NCI-H526 treated with DMSO at 0.1 percent for 48 hours (cell line): Measurements from ENCODE around the gene C15orf61.

Experiments used
- DNase-seq: peaks from one replicate; lab custom pipeline; 2025; lab: John Stamatoyannopoulos, UW

Gene C15orf61

DNA sequence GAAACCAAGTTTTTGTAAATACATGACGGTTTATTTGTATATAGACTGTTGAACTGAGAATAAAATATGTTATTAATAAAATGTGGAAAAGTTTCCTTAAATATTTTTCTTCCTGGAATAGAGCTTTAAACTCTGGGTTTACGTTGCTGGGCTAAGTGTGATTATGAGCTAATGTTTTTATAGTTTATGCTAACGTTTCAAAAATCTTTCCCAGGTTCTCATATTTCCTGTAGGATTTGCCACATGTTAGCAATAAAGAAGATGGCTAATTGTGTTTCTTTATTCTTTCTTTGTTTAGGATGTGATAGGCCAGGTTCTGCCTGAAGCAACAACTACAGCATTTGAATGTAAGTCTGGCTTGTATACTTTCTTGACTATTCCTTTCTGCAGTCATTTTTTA lies 28.8 kb downstream of the C15orf61 start:
- no peak for DNase-seq

DNA sequence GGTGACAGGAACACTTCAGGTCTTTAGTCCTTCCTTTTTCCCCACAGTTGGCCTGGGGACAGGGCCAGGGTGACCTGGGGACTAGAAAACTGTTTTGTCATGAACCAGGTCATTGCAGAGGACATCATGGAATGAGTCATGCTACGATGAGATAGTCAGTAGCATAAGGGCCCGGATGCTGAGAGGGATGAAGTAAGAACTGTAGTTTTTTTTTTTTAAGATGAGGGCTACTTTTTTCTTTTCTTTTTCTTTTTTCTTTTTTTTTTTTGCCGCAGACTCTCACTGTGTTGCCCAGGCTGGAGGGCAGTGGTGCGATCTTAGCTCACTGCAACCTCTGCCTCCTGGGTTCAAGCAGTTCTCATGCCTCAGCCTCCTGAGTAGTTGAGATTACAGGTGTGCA lies 29.6 kb downstream of the C15orf61 start:
- DNase-seq, result no peak

DNA sequence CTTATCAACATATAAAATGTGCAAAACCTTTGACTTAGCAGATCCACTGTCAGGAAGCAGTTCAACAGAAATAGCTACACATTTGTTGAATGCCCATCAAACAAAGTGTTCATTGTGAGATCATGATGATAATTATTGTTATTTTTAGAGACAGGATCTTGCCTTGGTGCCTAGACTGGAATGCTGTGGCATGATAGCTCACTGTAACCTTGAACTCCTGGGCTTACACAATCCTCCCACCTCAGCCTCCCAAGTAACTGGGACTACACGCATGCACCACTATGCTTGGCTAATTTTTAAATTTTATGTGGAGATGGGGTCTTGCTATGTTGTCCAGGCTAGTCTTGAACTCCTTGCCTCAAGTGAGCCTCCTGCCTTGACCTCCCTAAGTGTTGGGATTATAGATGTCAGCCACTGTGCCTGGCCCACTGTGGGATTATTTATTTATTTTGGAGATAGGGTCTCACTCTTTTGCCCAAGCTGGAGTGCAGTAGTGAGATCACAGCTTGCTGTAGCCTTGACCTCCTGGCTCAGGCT lies 30.3 kb downstream of the C15orf61 start:
- no peak for DNase-seq

DNA sequence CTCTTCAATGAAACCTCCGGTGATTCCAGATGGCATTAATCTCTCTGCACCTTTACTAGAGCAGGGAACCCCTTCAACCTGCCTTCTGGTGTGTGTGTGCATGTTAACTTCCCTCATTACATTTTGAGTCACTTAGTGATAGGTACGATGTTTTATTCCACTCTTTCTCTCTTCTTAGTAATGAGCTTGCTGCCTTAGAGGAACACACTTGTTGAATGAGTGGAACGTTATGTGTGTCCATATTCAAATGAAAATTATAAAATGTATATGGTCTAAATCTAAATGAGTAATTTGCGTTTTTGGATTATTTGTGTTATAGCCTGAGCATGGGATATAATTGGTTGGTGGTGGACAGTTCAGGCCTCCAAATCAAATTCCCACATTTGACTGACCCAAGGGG lies 33.6 kb downstream of the C15orf61 start:
- no peak for DNase-seq

DNA sequence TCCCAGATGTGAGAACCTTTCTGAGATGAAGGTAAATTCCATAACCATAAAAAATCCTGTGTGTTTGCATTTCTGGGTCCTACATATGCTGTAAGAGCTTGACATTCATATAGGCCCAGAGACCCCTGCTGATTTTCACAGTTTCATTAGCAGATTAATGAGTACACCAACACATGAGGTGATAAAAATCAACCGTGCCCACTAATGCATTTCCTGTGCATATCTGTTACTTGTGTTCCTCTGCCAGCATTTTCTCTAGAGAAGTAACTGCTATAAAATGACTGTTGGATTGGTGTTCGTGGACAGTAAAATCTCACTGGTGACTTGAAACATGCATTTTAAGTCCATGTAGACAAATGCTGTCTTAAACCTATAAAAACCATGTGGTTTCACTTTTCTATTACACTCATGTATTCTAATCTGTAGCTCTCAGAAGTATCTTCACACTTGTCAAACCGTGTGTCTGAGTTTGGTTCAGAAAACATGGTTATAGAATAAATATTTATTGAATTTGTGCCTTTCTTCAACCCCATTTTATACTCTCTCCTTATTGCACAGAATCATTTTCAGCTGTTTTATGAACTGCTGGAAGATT lies 36.1 kb downstream of the C15orf61 start:
- DNase-seq, result no peak

GRCh38 chr15:67558502-67558901 lies 37.6 kb downstream of the C15orf61 start:
- no peak for DNase-seq

DNA sequence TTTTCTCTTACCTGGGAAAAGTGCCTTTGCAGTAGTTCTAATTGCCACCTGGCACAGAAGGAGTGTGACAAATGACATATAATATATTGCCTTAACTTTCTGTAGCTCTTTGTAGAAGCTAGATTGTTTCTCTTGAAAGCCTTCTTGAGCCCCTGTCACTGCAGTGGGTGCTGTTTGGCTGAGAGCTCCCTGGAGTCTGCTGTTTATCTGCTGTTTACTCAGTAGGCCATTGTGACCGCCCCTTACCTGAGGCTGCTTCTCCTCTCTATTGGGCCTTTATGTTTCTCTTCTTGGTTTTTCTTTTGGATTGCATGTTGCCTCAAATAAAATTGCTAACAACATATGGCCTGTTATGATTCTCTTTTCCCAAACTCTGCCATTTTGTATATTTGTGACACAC lies 38.2 kb downstream of the C15orf61 start:
- no peak for DNase-seq

GRCh38 chr15:67559576-67559975 lies 38.6 kb downstream of the C15orf61 start:
- no peak for DNase-seq

- DNase-seq, result no peak
These were observed 39.4 kb downstream of the C15orf61 start for GRCh38 chr15:67560320-67560719.

- DNase-seq, result peak; percentile 80
These were observed 42.2 kb downstream of the C15orf61 start for GRCh38 chr15:67563092-67563491.

GRCh38 chr15:67564021-67564967 lies 43.4 kb downstream of the C15orf61 start:
- DNase-seq, result peak; percentile 32

GRCh38 chr15:67564968-67565345 lies 44.0 kb downstream of the C15orf61 start:
- no peak for DNase-seq

DNA sequence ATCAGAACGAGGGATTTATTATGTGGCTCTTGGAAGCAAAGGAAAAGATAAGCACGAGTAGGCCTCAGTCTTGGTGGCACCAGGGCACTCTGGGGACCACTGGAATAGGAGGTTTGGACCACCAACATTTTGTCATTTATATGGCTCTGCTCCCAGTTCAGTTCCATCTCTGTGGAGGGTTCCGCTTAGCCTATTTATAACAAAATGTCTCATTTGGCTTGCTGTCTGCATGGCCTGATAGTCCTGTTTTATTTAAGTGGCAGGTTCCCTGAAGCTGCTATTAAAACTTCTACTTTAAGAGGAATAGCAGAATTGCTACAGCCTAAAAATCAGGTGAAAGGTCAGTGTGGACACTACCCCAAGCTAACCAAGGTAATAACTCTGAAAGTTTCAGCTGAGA lies 48.7 kb downstream of the C15orf61 start:
- DNase-seq, result no peak

DNA sequence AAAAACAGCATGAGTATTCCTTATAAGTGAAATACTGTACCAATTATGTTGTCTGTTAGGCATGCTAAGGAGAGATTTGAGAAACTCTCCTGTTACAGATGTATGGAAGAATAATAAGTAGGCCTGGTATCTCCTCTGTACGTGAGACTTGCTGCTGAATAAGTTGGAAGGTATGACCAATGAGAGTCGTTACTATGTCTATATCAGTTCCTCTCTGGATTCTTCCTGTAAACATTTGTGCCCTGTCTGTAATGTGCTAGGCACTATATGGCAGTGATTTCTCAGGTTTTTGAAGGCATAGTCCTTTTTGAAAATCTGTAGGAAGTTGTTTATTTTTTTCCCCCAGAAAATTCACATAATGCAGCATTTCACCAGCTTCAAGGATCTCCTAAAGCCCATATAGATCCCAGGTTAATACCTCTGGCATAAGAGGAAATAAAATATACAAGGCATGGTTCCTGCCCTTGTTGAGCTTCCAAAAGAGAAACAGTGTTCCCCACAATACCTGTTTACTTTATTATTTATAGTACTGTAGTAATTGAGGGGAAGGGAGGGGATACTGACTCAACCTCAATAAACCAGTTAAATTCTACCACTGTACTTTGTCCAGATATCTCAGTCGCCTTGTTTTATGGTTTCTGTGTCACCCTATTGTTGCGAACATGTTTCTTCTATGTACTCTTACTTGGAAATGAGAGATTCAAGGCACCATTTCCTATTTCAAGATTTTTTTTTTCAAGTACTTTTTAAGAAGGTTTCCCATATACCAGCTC lies 50.1 kb downstream of the C15orf61 start:
- no peak for DNase-seq

- DNase-seq, result no peak
These were observed 50.9 kb downstream of the C15orf61 start for GRCh38 chr15:67571648-67572415.

- no peak for DNase-seq
These were observed 52.3 kb downstream of the C15orf61 start for GRCh38 chr15:67573194-67573593.

DNA sequence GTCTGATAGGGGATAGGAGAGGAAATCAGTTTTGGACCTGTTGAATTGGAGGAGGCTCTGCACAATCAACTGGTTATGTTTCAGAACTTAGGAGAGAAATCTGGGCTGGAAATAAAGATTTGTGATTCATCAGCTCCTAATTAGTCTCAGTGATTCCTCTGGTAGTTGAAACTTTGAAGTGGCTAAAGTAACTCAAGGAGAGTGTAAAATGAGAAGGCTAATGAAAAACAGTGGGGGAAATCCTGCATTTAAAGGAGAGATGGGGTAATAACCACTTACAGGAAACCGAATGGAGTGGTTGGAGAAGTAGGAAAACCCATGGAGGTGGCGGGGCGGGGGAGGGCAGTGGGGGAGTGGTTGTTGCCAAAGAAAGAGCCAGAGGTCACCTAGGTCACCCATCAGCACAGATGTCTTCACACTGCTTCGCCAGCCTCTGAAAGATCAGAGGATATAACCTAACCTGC lies 54.1 kb downstream of the C15orf61 start:
- DNase-seq, result no peak

DNA sequence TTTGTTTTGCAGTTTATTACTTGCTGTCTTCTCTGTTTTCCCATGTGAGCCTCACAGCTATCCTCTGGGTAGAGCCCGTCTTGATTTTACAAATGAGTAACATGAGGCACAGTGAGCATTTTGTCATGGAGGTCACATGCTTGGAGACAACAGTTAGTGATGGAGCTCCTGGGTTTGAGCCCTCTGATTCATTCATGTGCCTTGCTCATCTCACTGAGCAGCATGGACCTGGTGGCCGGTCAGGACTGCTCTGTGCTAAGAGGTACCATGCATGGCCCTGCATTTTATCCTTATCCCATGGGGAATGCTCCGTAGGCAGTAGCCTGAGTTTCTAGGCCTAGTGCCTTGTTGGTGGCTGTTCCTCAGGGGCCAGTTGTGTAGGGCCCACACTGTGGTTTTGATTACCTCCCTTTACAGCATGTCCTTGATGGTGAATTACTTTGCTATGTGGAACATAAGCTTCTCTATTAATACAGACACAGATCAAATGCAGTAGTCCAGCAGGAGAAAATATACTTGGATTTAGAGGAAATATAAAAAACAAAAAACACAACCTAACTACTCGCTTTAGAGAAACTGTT lies 57.2 kb downstream of the C15orf61 start:
- no peak for DNase-seq

DNA sequence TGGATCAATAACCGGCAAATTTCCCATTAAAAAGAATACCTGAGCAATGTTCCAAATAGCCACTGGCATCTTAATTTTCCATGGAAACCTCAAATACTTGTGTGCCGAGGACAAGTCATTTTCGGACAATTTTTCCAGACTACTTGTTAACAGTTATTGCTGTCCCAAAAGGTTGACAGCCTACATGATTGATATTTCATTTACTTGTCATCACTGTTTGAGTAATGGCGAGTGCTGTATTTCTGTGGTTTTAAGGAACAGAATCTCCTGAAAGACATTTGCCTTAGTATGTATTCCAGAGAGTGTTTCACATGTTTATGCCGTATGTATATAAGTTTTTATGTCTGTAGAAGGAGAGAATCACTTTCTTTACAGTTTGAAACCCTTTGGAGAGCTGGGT lies 58.2 kb downstream of the C15orf61 start:
- no peak for DNase-seq
